H9 (cell line): ENCODE measurements around the gene PDGFRB. TPM values are rescaled to one million over a fixed set of nuclear protein-coding genes. Genes with fewer than 3 reads are reported as not detected.

ENCODE experiments used
- DNase-seq: peaks from one replicate; pipeline ENCODE4 v3.0.0-alpha.2; 2017
- H2AFZ ChIP-seq: one replicate; pipeline ENCODE4 v1.6.1; 2013; ENCODE audit warnings: mild to moderate bottlenecking, low read length, control low read depth, moderate library complexity
- H2AK5ac ChIP-seq: 2 replicates; pipeline ENCODE4 v1.6.1; 2013; ENCODE audit warnings: low read length, control low read depth, mixed read lengths; ENCODE audit not compliant: insufficient read length
- H2BK120ac ChIP-seq: one replicate; pipeline ENCODE4 v1.6.1; 2013; ENCODE audit warnings: low read depth, mild to moderate bottlenecking, low read length, control low read depth, inconsistent platforms; ENCODE audit not compliant: poor library complexity, severe bottlenecking
- H2BK12ac ChIP-seq: 2 replicates; pipeline ENCODE4 v1.6.1; 2013; ENCODE audit warnings: low read length, control low read depth, mixed read lengths, low read depth; ENCODE audit not compliant: insufficient read length
- H2BK15ac ChIP-seq: 2 replicates; pipeline ENCODE4 v1.6.1; 2013; ENCODE audit warnings: low read depth, low read length, control low read depth
- H2BK20ac ChIP-seq: one replicate; pipeline ENCODE4 v1.6.1; 2013; ENCODE audit warnings: low read depth, mild to moderate bottlenecking, low read length, control low read depth, inconsistent platforms; ENCODE audit not compliant: poor library complexity, severe bottlenecking
- H2BK5ac ChIP-seq: 2 replicates; pipeline ENCODE4 v1.6.1; 2013; ENCODE audit warnings: low read length, control low read depth, mixed read lengths; ENCODE audit not compliant: insufficient read length
- H3K14ac ChIP-seq: 2 replicates; pipeline ENCODE4 v1.6.1; 2013; ENCODE audit warnings: low read length, control low read depth; ENCODE audit not compliant: insufficient read depth
- H3K18ac ChIP-seq: 2 replicates; pipeline ENCODE4 v1.6.1; 2013; ENCODE audit warnings: low read depth, mild to moderate bottlenecking, mixed read lengths, low read length, control low read depth; ENCODE audit not compliant: insufficient read length
- H3K23ac ChIP-seq: 2 replicates; pipeline ENCODE4 v1.6.1; 2013; ENCODE audit warnings: low read length, control low read depth, mixed read lengths, low read depth; ENCODE audit not compliant: insufficient read length
- H3K23me2 ChIP-seq: 2 replicates; pipeline ENCODE4 v1.6.1; 2013; ENCODE audit warnings: low read depth, mild to moderate bottlenecking, mixed read lengths, low read length, control low read depth; ENCODE audit not compliant: insufficient read length, poor library complexity, severe bottlenecking
- H3K27ac ChIP-seq: 2 replicates; pipeline ENCODE4 v1.5.1; 2013; ENCODE audit warnings: low read length, control low read depth, mixed read lengths, low read depth; ENCODE audit not compliant: insufficient read length
- H3K27me3 ChIP-seq: 2 replicates; pipeline ENCODE4 v1.6.1; 2013; ENCODE audit warnings: low read length, control low read depth, inconsistent platforms; ENCODE audit not compliant: insufficient read depth
- H3K4ac ChIP-seq: 2 replicates; pipeline ENCODE4 v1.6.1; 2013; ENCODE audit warnings: low read depth, mild to moderate bottlenecking, control low read depth, inconsistent platforms, low read length, moderate library complexity
- H3K4me1 ChIP-seq: 2 replicates; pipeline ENCODE4 v1.6.1; 2013; ENCODE audit warnings: low read length, control low read depth, inconsistent platforms; ENCODE audit not compliant: insufficient read depth
- H3K4me2 ChIP-seq: 2 replicates; pipeline ENCODE4 v1.6.1; 2013; ENCODE audit warnings: low read length, control low read depth, mixed read lengths; ENCODE audit not compliant: insufficient read length, insufficient read depth
- H3K56ac ChIP-seq: 2 replicates; pipeline ENCODE4 v1.6.1; 2013; ENCODE audit warnings: low read depth, mild to moderate bottlenecking, mixed read lengths, low read length, control low read depth; ENCODE audit not compliant: insufficient read length
- H3K79me1 ChIP-seq: 2 replicates; pipeline ENCODE4 v1.6.1; 2013; ENCODE audit warnings: low read depth, mild to moderate bottlenecking, moderate library complexity, low read length, control low read depth, inconsistent platforms; ENCODE audit not compliant: insufficient read depth, poor library complexity, severe bottlenecking
- H3K79me2 ChIP-seq: 2 replicates; pipeline ENCODE4 v1.6.1; 2013; ENCODE audit warnings: low read length, control low read depth, inconsistent platforms; ENCODE audit not compliant: insufficient read depth
- H3K9ac ChIP-seq: 2 replicates; pipeline ENCODE4 v1.6.1; 2013; ENCODE audit warnings: low read length, control low read depth, mixed read lengths; ENCODE audit not compliant: insufficient read length; ENCODE audit errors: extremely low read depth
- H3K9me3 ChIP-seq: one replicate; pipeline ENCODE4 v1.6.1; 2013; ENCODE audit warnings: low read depth, low read length, inconsistent platforms; ENCODE audit not compliant: control insufficient read depth
- H3T11ph ChIP-seq: one replicate; pipeline ENCODE4 v1.6.1; 2013; ENCODE audit warnings: mild to moderate bottlenecking, low read length, control low read depth, inconsistent platforms
- H4K20me1 ChIP-seq: one replicate; pipeline ENCODE4 v1.6.1; 2013; ENCODE audit not compliant: control insufficient read depth, insufficient read length, insufficient read depth
- H4K5ac ChIP-seq: 2 replicates; pipeline ENCODE4 v1.6.1; 2013; ENCODE audit warnings: low read depth, mild to moderate bottlenecking, mixed read lengths, low read length, control low read depth; ENCODE audit not compliant: insufficient read length
- H4K8ac ChIP-seq: replicated peaks from 2 replicates; pipeline ENCODE4 v1.6.1; 2013; ENCODE audit warnings: low read length, control low read depth, mixed read lengths, low read depth; ENCODE audit not compliant: insufficient read length
- H4K91ac ChIP-seq: 2 replicates; pipeline ENCODE4 v1.6.1; 2013; ENCODE audit warnings: low read depth, mild to moderate bottlenecking, moderate library complexity, mixed read lengths, low read length, control low read depth; ENCODE audit not compliant: insufficient read length
- H3K27ac Mint-ChIP-seq, 3 experiments: 2 replicates in 2 of 3; 3 replicates in 1 of 3; pipeline ENCODE4 v1.8.0; 2020 to 2021; ENCODE audit warnings: mixed read lengths in 3 of 3, mild to moderate bottlenecking in 1 of 3, moderate library complexity in 1 of 3
- H3K27me3 Mint-ChIP-seq: 2 replicates; pipeline ENCODE4 v1.8.0; 2021; ENCODE audit warnings: low read depth, mild to moderate bottlenecking, moderate library complexity, mixed read lengths
- H3K36me3 Mint-ChIP-seq, 3 experiments: 2 replicates in 2 of 3; 3 replicates in 1 of 3; pipeline ENCODE4 v1.8.0; 2020 to 2021; ENCODE audit warnings: low read depth in 3 of 3, mixed read lengths in 3 of 3; ENCODE audit not compliant: insufficient read depth in 1 of 3
- H3K4me1 Mint-ChIP-seq, 2 experiments: 2 replicates each; pipeline ENCODE4 v1.8.0; 2020; ENCODE audit warnings: mixed read lengths in 2 of 2
- H3K4me3 Mint-ChIP-seq, 2 experiments: 2 replicates in 1 of 2; 3 replicates in 1 of 2; pipeline ENCODE4 v1.8.0; 2020 to 2021; ENCODE audit warnings: mild to moderate bottlenecking in 2 of 2, mixed read lengths in 2 of 2, moderate library complexity in 1 of 2
- H3K9me3 Mint-ChIP-seq, 2 experiments: 2 replicates in 1 of 2; 3 replicates in 1 of 2; pipeline ENCODE4 v1.8.0; 2020; ENCODE audit warnings: mild to moderate bottlenecking in 2 of 2, mixed read lengths in 2 of 2, moderate library complexity in 1 of 2
- CTCF ChIP-seq: fragments of 200-600 bp; sonication (generic); conservative IDR thresholded peaks from 3 replicates; pipeline ENCODE4 v1.8.0; 2021; ENCODE audit warnings: antibody characterized with exemption, mild to moderate bottlenecking
- WGBS: extraction: QIAGEN DNeasy Blood & Tissue Kit; methylation state at CpG from one replicate; pipeline ENCODE4 v1.1.7; 2013; ENCODE audit warnings: missing lambda C conversion rate, low lambda C conversion rate, mixed read lengths; ENCODE audit not compliant: insufficient read length; ENCODE audit errors: extremely low coverage; 5-methylcytosine and 5-hydroxymethylcytosine counted together
- total RNA-seq: library from RNA; stranded (reverse); gene quantifications from 2 replicates; pipeline ENCODE4 v1.2.1, GENCODE V29; 2021

The PDGFRB gene
- total RNA-seq, 1 experiment from 2014 or later: 2.2 TPM

DNA sequence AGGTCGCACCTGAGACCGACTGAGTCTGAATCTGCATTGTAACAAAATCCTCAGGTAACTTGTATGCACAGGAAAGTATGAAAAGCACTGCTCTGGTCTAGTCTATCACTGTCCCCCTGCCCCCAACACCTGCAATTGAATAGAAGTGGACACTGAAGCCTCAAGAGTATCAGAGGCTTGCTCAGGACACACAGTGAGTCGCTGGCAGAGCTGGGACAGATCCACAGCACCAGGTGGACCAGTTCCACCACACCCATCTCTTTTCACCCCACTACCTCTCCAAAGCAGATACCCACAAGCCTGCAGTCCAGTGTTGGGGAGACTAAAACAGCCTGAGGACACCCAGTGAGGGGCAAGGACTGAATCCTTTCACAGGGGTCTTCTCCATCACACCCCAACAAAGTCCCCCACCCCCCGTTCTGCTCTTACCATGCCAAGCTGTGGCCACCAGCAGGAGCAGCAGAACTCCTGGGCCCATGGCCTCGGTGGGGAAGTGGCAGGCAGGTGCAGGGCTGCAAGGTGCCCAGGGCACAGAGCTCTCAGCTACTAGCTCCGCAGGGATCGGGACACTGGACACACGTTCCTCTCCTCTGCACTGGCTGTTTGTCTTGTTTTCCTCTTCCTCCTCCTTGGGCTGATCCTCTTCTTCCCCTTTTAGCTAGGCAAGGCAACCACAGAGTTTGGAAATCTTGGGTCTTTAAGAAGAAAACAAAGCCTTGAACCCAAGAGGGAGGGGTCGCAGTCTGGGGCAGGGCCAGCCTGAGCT lies 69.5 kb downstream of the PDGFRB start, which contains the start of gene CSF1R:
TSS of gene CSF1R (minus strand) at position 605 of the 766 bp plus-strand sequence. CDS start at position 478, 127 bp downstream.
- Mint-ChIP-seq H3K27me3 (peaks cover 3% of the 10 kb centered on the region), H3K27ac (peak within 1 kb of the TSS in 1 of 3 experiments; percentile 93; a peak in 1 of 7 replicates), H3K4me3 (no peak within 1 kb of the TSS), H3K9me3 (no peaks in the 10 kb centered on the region), H3K4me1 (peaks cover 16 to 25% of the 10 kb centered on the region in 2 experiments), H3K36me3 (no peaks in the 10 kb centered on the region)
- Histone ChIP-seq H3K79me2 (no peaks in the 10 kb centered on the region), H3K56ac (no peak within 1 kb of the TSS), H4K8ac (no peak within 1 kb of the TSS), H3K4ac (no peak within 1 kb of the TSS), H2BK120ac (no peak within 1 kb of the TSS), H2BK12ac (no peak within 1 kb of the TSS), H2AFZ (no peak within 1 kb of the TSS), H2BK15ac (no peak within 1 kb of the TSS), H3T11ph (no peak within 1 kb of the TSS), H4K5ac (no peak within 1 kb of the TSS), H3K18ac (no peak within 1 kb of the TSS), H3K79me1 (no peaks in the 10 kb centered on the region), H2BK20ac (no peak within 1 kb of the TSS), H3K27me3 (no peaks in the 10 kb centered on the region), H3K4me1 (no peaks in the 10 kb centered on the region; the same call in 1 of the 2 replicates), H3K14ac (no peak within 1 kb of the TSS), H4K20me1 (no peaks in the 10 kb centered on the region), H3K9me3 (no peaks in the 10 kb centered on the region), H3K27ac (no peak within 1 kb of the TSS), H3K23ac (no peak within 1 kb of the TSS), H4K91ac (no peak within 1 kb of the TSS), H3K4me2 (no peak within 1 kb of the TSS), H3K23me2 (no peaks in the 10 kb centered on the region), H3K9ac (no peak within 1 kb of the TSS), H2BK5ac (no peak within 1 kb of the TSS), H2AK5ac (no peak within 1 kb of the TSS)
- TF ChIP-seq CTCF: no peak
- no CpG with 5 or more reads among the region's 9 CpGs for WGBS
- DNase-seq: no peak
